Measurements from ENCODE around the gene PAX1. TPM values are rescaled to one million over a fixed set of nuclear protein-coding genes. Genes with fewer than 3 reads are reported as not detected.

PAX1 gene
- total RNA-seq, 1 donor from 2014 or later: not detected

DNA sequence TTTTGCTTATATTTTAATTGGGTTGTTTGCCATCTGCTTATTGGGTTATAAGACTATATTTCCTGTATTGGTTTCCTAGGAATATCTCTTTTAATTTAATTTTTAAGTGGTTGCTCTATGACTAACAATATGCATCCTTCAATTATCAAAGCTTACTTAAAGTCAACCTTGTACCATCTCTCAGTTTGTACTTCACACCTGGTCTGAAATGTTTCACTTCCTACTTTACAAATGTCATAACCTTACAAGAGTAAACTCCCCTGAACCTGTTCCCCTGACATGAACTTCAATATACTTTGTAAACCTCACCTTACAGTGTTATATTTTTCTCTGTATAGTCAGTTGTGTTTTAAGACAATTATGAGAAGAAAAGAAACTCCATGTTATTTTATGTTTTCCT, 35.8 kb downstream of the PAX1 start:
- TF ChIP-seq CTCF (IDR thresholded peaks at IDR 0.05): no peak
- Mint-ChIP-seq H3K4me1 (no peaks in the 10 kb centered on the region), H3K9me3 (peaks cover 9% of the 10 kb centered on the region)

GRCh38 chr20:21762646-21763045, 57.2 kb downstream of the PAX1 start:
- Mint-ChIP-seq H3K9me3 (peaks cover 2% of the 10 kb centered on the region), H3K4me1 (no peaks in the 10 kb centered on the region), H3K36me3 (ENCODE audit: low read depth) (no peaks in the 10 kb centered on the region), H3K27me3 (no peaks in the 10 kb centered on the region), H3K27ac (no peak overlapping the region), H3K4me3 (no peak overlapping the region)
- CTCF ChIA-PET: no interaction called here
- POLR2A ChIA-PET: no interaction called here
- ATAC-seq (ENCODE audit: low read depth) (no peak), DNase-seq (no peak)
- intact Hi-C loops (cut with micrococcal nuclease): no loop called here
- TF ChIP-seq CTCF (IDR thresholded peaks at IDR 0.05): no peak

More for the DNA sequence above, 35.8 kb downstream of the PAX1 start:
- intact Hi-C loops (cut with micrococcal nuclease): no loop called here
- Mint-ChIP-seq H3K36me3 (ENCODE audit: low read depth) (no peaks in the 10 kb centered on the region), H3K4me3 (no peak overlapping the region), H3K27me3 (no peaks in the 10 kb centered on the region), H3K27ac (no peak overlapping the region)
- ChIA-PET POLR2A (no interaction called here), CTCF (no interaction called here)
- DNase-seq (no peak), ATAC-seq (ENCODE audit: low read depth) (no peak)

GRCh38 chr20:21767200-21767738, 61.8 kb downstream of the PAX1 start:
- ATAC-seq (ENCODE audit: low read depth) (no peak), DNase-seq (no peak)
- H3K4me1 Mint-ChIP-seq: no peaks in the 10 kb centered on the region
- peaks cover 3% of the 10 kb centered on the region for H3K27me3 Mint-ChIP-seq
- CTCF ChIA-PET: no interaction called here
- no peaks in the 10 kb centered on the region for H3K9me3 Mint-ChIP-seq
- POLR2A ChIA-PET: no interaction called here
- TF ChIP-seq CTCF (IDR thresholded peaks at IDR 0.05): no peak
- H3K4me3 Mint-ChIP-seq: no peak overlapping the region
- H3K27ac Mint-ChIP-seq: no peak overlapping the region
- no peaks in the 10 kb centered on the region for H3K36me3 Mint-ChIP-seq (ENCODE audit: low read depth)
- intact Hi-C loops (cut with micrococcal nuclease): no loop called here

- Mint-ChIP-seq H3K4me1 (no peaks in the 10 kb centered on the region), H3K27me3 (peaks cover 3% of the 10 kb centered on the region), H3K27ac (no peak overlapping the region), H3K9me3 (no peaks in the 10 kb centered on the region), H3K36me3 (ENCODE audit: low read depth) (no peaks in the 10 kb centered on the region), H3K4me3 (no peak overlapping the region)
- no peak for TF ChIP-seq CTCF (IDR thresholded peaks at IDR 0.05)
- POLR2A ChIA-PET: no interaction called here
- intact Hi-C loops (cut with micrococcal nuclease): no loop called here
- CTCF ChIA-PET: no interaction called here
- no peak for ATAC-seq (ENCODE audit: low read depth)
- no peak for DNase-seq
Measured at GRCh38 chr20:21767739-21768223, 62.3 kb downstream of the PAX1 start.

Other genes with a start within 250 kb of the PAX1 start
- not detected in 2 replicates for gene NKX2-2, start 191.6 kb upstream of the PAX1 start, total RNA-seq

All from activated B cell treated with CpG ODN at 0.5 μM for 24 hours (primary cell).